GM21619 (cell line): ENCODE data around the gene CHRNA5.
A peak's percentile ranks its signal among the peaks of the same experiment; 100 is the strongest.
"Not testable (repeated sequence)": the region's sequence is repeated elsewhere in the genome, so short reads cannot be mapped to it uniquely, and the experiment has no call there.

Source experiments
- ATAC-seq: cut with Tn5 transposase; IDR thresholded peaks from one replicate; pipeline ENCODE4 v1.9.1; 2021; ENCODE audit not compliant: unreplicated experiment

Gene CHRNA5

GRCh38 chr15:78565097-78565950, at the start of gene CHRNA5:
TSS of gene CHRNA5 (plus strand) at chr15:78565520. CDS start at chr15:78565720, 200 bp downstream.
- ATAC-seq: peak; percentile 83

DNA sequence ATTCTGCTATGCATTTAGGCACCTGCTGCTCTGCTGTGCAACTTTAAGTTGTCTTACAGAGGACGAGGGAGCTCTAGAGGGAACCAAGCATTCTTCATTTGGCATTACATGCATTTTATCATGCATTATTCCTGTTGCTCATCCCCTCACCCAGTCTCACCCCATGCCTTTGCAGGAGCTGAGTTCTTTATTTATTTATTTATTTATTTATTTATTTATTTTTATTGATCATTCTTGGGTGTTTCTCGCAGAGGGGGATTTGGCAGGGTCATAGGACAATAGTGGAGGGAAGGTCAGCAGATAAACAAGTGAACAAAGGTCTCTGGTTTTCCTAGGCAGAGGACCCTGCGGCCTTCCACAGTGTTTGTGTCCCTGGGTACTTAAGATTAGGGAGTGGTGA, 45.3 kb upstream of the CHRNA5 start:
- ATAC-seq: not testable (repeated sequence)

GRCh38 chr15:78524230-78524629, 41.1 kb upstream of the CHRNA5 start:
- ATAC-seq: no peak

GRCh38 chr15:78527325-78527724, 38.0 kb upstream of the CHRNA5 start:
- ATAC-seq: no peak

DNA sequence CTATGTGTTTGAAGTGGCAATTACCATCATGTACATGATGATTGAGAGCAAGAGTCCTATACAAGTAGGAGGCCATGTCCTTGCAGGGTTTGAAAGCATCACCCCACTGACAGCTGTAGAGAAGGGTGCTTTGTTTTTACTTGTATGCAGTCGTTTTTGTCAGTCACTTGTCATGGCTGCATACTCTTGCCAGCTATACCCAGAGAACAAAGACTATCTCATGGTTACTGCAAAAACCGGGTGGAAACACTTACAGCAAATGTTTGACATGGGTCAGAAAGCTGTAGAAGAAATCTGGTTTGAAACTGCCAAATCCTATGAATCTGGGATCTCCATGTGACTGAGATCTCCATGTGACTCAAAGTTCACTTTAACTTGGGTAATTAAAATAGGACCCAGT, 32.0 kb upstream of the CHRNA5 start:
- ATAC-seq: no peak

DNA sequence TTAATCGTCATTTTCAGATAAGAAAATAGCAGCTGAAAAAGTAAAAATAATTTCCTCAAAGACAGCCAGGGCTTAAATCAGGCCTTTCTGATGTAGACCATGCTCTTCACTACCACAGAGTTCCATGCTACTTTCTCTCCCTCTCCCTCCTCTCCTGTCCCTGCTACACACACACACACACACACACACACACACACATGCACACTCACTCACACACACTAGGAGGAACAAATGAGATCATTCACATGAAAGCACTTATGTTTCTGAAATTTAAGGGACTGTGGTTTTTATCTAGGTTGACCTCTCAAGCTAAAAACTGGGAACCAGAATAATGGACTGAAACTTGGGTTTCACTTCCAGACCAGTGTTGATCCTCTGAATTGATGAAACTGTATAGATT, 29.2 kb upstream of the CHRNA5 start:
- no peak for ATAC-seq

DNA sequence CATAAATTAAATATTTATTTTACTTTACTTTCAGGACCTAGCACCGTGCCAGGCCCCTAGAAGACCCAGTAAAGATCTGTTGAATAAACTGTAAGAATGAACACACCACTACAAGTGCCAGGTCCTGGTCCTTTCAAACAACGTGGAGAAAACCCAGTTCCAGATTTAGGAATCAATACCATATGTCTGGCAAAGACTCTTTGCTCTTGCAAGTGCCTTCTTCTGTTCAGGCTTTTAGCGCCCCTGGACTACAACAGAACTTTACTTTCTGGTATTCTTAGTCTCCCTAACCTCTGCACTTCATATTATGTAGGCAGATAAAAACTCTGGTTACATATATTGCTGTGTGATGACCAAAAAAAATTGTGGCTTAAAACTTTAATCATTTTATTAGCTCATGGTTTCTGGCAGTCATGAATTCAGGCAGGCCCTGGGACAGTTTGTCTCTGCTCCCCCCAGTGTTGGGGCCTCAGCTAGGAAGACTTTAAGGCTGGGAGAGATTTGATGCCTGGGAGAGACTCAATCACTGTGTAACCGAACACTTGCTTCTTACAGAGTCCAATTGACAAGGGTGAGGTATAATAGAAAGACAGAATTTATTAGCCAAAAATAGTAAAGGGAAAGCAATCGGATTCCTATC, 27.9 kb upstream of the CHRNA5 start:
- no peak for ATAC-seq

GRCh38 chr15:78538358-78538757, 27.0 kb upstream of the CHRNA5 start:
- no peak for ATAC-seq

DNA sequence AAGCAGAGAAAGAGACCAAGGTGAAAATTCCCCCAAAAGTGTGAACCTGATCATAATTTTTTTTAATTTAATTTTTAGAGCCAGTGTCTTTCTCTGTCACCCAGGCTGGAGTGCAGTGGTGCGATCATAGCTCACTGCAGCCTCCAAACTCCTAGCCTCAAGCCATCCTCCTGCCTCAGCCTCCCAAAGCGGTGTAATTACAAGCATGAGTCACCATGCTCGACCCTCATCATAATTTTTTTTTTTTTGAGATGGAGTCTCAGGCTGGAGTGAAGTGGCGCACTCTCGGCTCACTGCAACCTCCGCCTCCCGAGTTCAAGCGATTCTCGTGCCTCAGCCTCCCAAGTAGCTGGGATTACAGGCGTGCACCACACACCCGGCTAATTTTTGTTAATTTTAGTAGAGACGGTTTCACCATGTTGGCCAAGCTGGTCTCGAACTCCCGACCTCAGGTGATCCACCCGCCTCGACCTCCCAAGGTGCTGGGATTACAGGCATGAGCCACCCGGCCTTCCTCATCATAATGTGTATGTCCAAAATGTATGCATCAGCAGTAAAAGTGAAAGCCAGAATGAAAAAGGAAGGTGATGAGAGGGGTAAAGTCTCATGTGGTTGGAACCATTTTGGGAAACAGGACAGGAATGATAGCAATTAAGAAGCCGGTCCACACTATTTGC, 25.7 kb upstream of the CHRNA5 start:
- ATAC-seq: not testable (repeated sequence)

DNA sequence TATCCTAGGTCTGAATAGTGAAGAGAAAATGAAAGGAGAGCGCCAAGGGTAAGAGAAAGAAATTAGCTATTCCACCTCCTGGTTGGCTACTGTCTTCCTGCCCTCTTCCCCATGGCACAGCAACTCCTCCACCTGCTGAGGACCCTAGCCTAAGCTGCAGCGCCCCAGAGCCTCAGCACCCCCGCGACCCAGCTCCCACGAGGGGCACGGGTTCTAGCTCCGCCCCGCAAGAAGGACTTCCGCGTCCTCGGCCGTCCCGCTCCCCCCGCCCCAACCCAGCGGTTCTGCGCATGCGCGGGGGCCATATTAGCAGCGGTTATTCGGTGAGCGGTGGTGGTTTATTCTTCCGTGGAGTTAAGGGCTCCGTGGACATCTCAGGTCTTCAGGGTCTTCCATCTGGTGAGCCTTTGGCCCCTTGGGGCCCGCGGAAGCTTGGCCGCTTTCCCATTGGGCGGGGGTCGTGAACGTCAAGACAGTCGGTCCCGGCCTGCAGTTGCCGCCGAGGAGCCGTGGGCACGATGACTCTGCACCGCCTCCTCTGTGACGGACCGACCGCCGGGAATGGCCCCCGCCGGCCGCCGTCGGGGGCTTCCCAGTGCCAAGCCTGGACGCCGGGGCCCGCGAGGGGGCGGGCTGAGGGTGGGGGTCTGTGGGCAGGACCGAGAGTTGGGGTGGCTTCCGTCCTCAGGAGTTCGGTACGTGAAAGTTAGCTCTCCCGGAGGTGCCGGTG, 25.0 kb upstream of the CHRNA5 start, which contains the start of gene PSMA4:
Gene PSMA4, plus strand, starts transcription at position 304 of the 730 bp plus-strand sequence. CDS start 1,484 bp downstream, outside the sequence.
- ATAC-seq: peak; percentile 76

DNA sequence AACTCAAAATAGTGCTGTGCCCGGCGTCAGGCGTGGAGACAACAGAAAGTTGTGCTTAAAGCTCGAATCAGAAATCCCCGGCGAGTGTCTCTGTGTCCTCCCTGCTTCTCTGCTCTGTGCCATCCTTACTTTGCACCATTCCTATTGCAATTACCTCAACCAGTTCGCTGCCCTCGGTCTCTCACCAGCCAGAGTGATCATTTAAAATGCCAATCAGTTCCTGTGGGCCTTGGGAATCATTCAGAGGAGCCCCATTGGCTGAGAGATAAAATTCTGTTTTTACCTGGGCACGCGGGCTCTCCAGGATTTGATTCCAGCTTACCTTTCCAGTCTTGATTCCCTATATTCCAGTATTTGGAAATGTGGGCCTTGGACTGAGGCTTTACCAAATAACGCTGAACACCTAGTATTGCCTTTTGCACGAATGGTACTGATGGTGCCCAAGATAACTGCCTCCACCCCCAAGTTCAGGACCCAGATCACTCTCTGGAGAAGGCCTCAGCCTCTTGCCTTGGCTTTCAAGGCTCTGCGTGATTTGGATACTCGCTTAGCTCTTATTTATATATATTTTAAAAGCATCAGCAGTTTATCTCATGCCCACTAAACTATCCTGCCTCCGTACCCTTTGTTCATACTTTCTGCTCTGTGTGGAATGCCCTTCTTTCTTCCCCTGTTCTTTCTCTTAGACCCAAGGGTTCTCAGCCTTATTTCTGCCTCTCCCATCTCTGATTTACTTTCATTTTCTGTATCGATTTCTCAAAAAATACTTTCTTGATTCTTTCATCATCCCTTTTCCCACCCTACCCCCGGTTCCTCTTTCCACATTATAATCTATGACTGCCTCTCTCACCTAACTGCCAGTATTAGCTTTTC, 24.2 kb upstream of the CHRNA5 start:
- ATAC-seq: no peak

GRCh38 chr15:78541744-78542034, 23.6 kb upstream of the CHRNA5 start:
- no peak for ATAC-seq

GRCh38 chr15:78542647-78543046, 22.7 kb upstream of the CHRNA5 start:
- no peak for ATAC-seq

DNA sequence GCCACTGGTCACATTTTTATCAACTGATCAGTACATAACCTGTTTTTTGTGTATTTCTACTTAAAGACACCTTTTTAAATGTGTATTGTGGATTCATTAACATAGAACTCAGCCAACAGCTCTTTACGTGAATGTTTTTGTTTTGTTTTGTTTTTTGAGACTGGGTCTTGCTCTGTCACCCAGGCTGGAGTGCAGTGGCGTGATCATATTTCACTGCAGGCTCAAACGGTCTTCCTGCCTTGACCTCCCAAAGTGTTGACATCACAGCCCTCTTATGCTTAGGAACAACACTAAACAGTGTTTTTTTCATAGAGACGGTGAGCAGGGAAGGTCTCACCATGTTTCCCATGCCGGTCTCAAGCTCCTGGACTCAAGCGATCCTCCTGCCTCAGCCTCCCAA, 15.1 kb upstream of the CHRNA5 start:
- no peak for ATAC-seq

DNA sequence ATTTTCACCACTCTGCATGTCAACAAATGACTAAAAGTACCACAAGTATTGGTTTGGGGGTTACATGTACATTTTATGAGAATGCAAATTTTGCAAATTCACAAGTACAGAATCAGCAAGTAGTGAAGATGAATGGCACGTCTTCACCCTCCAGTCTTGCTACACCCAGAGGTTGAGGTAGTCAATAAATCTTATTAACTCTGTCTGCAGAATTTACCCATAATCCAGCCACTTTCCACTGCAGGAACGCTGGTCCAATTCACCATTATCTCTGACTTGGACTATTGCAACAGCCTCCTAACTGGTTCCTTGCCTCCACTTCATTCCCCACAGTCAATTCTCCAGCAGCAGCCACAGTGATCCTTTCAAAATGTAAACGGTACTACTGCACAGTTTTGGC, 14.5 kb upstream of the CHRNA5 start:
- no peak for ATAC-seq

GRCh38 chr15:78551902-78552301, 13.4 kb upstream of the CHRNA5 start:
- ATAC-seq: no peak

- ATAC-seq: no peak
Measured at GRCh38 chr15:78552597-78552996, 12.7 kb upstream of the CHRNA5 start.

DNA sequence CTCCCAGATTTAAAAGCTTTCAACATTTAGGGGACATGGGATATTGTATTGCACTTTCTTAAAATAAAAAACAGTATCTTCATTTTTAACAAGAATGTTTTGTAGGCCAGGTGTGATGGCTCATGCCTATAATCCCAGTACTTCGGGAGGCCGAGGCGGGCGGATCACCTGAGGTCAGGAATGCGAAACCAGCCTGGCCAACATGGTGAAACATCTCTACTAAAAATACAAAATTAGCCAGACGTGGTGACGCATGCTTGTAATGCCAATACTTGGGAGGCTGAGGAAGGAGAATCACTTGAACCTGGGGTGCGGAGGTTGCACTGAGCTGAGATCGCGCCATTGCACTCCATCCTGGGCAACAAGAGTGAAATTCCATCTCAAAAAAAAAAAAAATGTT, 5.1 kb upstream of the CHRNA5 start:
- ATAC-seq: not testable (repeated sequence)

GRCh38 chr15:78561490-78561889, 3.8 kb upstream of the CHRNA5 start:
- no peak for ATAC-seq

- ATAC-seq: no peak
Measured at GRCh38 chr15:78563092-78563491, 2.2 kb upstream of the CHRNA5 start.
